Measurements from ENCODE around the gene TECPR2. TPM values are rescaled to one million over a fixed set of nuclear protein-coding genes. Genes with fewer than 3 reads are reported as not detected.
"Not testable (repeated sequence)": the region's sequence is repeated elsewhere in the genome, so short reads cannot be mapped to it uniquely, and the experiment has no call there.

TECPR2 gene
- total and polyA plus RNA-seq, 10 donors, result 1.1 to 46.6 (median 26.7) TPM

GRCh38 chr14:102516531-102517391 lies 154.0 kb downstream of the TECPR2 start:
- WGBS, 5 donors, result 1 to 4% (median 1%) methylated on average over 22 to 95 of the region's 95 CpGs
- no peaks in the 10 kb centered on the region for H3K9me3 ChIP-seq
- peaks cover 0 to 8% (median 0%) of the 10 kb centered on the region in 7 donors for H3K27me3 ChIP-seq (replicated peaks in 1 of 7)
- peak; percentile 93 for DNase-seq
- H3K4me1 ChIP-seq, result peaks cover 3 to 18% (median 12%) of the 10 kb centered on the region in 6 donors
- peak overlapping the region; percentile 38 to 84 (median 60) for H3K4me3 ChIP-seq
- H3K27ac ChIP-seq, result peak overlapping the region in 4 of 8 donors; percentile 12 to 75 (median 65)
- TF ChIP-seq POLR2AphosphoS5 (IDR thresholded peaks at IDR 0.05) (peak in 1 of 3 donors; percentile 14), POLR2A (IDR thresholded peaks at IDR 0.05) (no peak), CTCF (IDR thresholded peaks at IDR 0.05 in 8 of 11, conservative IDR thresholded peaks at IDR 0.05 in 3 of 11) (peak in 10 of 11 experiments; percentile 29 to 98 (median 88))
- intact Hi-C loops (cut with DNase I; ENCODE audit: low total_unique reads), result loop anchor here (2.0 kb wide), 1 partner anchor 78 kb away; no protein-coding TSS in a partner anchor
- no peaks in the 10 kb centered on the region for H3K36me3 ChIP-seq

GRCh38 chr14:102517392-102518062 lies 154.8 kb downstream of the TECPR2 start:
- TF ChIP-seq POLR2A (IDR thresholded peaks at IDR 0.05) (no peak), POLR2AphosphoS5 (IDR thresholded peaks at IDR 0.05) (peak in 1 of 3 donors; percentile 14)
- Histone ChIP-seq H3K27ac (peak overlapping the region in 4 of 8 donors; percentile 12 to 75 (median 65)), H3K27me3 (replicated peaks in 1 of 7) (peaks cover 0 to 8% (median 0%) of the 10 kb centered on the region in 7 donors), H3K4me1 (peaks cover 3 to 18% (median 12%) of the 10 kb centered on the region in 6 donors), H3K9me3 (no peaks in the 10 kb centered on the region), H3K4me3 (peak overlapping the region; percentile 38 to 84 (median 60)), H3K36me3 (no peaks in the 10 kb centered on the region)
- no peak for DNase-seq
- intact Hi-C loops (cut with DNase I; ENCODE audit: low total_unique reads), result loop anchor here (2.0 kb wide), 1 partner anchor 79 kb away; no protein-coding TSS in a partner anchor
- WGBS, 5 donors, result 27 to 85% (median 28%) methylated on average over 11 to 37 of the region's 37 CpGs

- Histone ChIP-seq H3K4me1 (peaks cover 3 to 24% (median 13%) of the 10 kb centered on the region in 6 donors), H3K4me3 (no peak overlapping the region), H3K9me3 (no peaks in the 10 kb centered on the region), H3K27me3 (replicated peaks in 1 of 7) (peaks cover 0 to 8% (median 0%) of the 10 kb centered on the region in 7 donors), H3K27ac (no peak overlapping the region), H3K36me3 (no peaks in the 10 kb centered on the region)
- TF ChIP-seq POLR2AphosphoS5 (IDR thresholded peaks at IDR 0.05), result no peak
- no peak for TF ChIP-seq CTCF (IDR thresholded peaks at IDR 0.05 in 8 of 11, conservative IDR thresholded peaks at IDR 0.05 in 3 of 11)
- TF ChIP-seq POLR2A (IDR thresholded peaks at IDR 0.05), result no peak
- intact Hi-C loops (cut with DNase I; ENCODE audit: low total_unique reads), result no loop called here
- DNase-seq, result no peak
- 86 to 94% (median 89%) methylated on average over 8 of the region's 8 CpGs for WGBS, 5 donors
Observed at GRCh38 chr14:102518063-102518648, 155.4 kb downstream of the TECPR2 start.

GRCh38 chr14:102519709-102520108 lies 157.0 kb downstream of the TECPR2 start:
- H3K4me3 ChIP-seq; intact Hi-C loops (cut with DNase I; ENCODE audit: low total_unique reads); H3K9me3 ChIP-seq; DNase-seq; H3K27ac ChIP-seq; H3K36me3 ChIP-seq; H3K27me3 ChIP-seq (replicated peaks in 1 of 7): not testable (repeated sequence)
- peaks cover 12 to 40% (median 27%) of the 10 kb centered on the region in 6 donors for H3K4me1 ChIP-seq
- WGBS, 5 donors, result 79 to 89% (median 83%) methylated on average over 5 of the region's 5 CpGs

All from spleen (tissue), 11 donors.